GM10847 (cell line): Measurements from ENCODE around the gene SLC9A9.

Experiments
- POLR2A ChIP-seq: IDR thresholded peaks from 2 replicates; pipeline ENCODE4 v1.6.1; 2011; ENCODE audit not compliant: insufficient read length; ENCODE audit errors: extremely low read depth

SLC9A9 gene

GRCh38 chr3:143531101-143531500 lies 317.2 kb downstream of the SLC9A9 start:
- no peak for TF ChIP-seq POLR2A

DNA sequence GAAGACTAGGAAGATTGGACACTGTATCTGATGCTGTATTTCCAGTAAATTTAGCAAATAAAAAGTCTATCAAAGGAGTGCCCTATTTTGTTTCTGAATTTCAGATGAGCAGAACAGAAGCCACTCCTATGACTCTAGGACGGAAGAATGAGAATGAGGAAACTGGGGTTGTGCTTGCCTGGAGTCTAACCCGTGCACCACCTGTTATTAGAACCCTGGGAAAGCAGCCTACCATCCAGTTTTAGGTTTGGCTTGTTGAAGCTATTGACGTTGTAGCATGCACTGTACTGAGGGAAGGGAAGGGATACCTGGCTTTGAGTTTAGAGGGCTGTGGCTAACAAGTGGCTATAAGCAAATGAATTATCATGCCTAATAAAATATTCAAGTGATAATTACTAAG lies 318.5 kb downstream of the SLC9A9 start:
- no peak for TF ChIP-seq POLR2A

DNA sequence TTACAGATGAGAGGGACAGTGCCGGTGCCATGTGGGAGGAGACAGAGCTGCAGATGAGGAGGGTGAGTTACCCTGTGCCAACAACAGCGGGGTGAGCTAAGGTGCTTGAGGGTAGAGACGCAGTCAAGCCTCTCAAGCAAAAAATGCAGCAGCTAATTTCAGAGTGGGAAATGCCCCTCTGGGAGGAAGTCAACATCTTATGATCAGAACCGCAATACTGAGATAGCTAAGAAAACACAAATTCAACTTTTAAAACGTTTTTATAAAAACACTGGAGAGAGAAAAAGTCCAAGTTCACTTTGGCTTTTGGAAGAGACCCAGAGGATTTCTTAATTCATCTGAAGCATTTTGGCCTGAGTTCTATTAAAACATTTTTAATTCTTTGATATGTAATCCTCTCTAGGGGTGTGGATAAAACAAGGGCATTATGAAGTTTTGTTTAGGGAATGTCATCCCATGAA lies 319.2 kb downstream of the SLC9A9 start:
- TF ChIP-seq POLR2A, result no peak

GRCh38 chr3:143526011-143526545 lies 322.2 kb downstream of the SLC9A9 start:
- TF ChIP-seq POLR2A, result no peak

DNA sequence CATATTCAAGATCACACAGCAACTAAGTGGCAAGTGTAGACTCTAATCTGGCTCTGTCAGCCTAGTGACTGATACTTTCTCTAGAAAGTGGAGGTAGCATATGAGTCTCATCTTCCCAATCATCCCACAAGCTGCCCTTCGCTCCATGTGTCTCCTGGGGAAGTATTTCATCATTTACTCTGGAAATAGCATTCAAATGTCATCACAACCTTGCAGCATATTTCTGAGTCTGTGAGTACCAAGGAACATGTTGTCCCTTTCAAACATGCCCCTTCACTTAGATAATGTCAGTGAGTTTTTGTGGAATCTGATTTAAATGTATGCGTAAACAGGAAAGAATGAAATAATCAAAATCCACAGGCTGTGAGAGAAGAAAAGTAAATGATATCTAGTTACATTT lies 322.9 kb downstream of the SLC9A9 start:
- TF ChIP-seq POLR2A, result no peak

DNA sequence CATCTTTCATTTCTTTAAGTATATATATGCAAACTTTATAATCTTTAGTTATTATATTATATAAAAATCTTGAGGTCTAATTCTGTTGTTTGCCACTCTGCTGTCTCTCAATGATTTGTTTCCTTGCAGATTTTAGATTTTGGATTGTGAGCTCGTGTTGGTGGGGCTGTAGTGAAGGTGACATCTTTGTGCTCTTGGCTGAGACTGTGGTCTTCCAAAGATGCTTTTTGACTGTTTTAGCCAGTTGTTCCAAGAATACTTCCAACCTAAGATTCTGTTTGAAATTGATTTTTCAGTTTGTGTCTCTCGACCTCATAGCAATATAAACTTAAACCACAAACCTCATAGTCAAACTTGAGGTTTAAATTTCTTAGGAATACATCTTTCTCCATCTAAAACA lies 326.5 kb downstream of the SLC9A9 start:
- no peak for TF ChIP-seq POLR2A

GRCh38 chr3:143514874-143515273 lies 333.4 kb downstream of the SLC9A9 start:
- no peak for TF ChIP-seq POLR2A

- no peak for TF ChIP-seq POLR2A
Observed at GRCh38 chr3:143514109-143514508, 334.2 kb downstream of the SLC9A9 start.

- TF ChIP-seq POLR2A, result no peak
Observed at GRCh38 chr3:143511174-143511879, 336.9 kb downstream of the SLC9A9 start.

DNA sequence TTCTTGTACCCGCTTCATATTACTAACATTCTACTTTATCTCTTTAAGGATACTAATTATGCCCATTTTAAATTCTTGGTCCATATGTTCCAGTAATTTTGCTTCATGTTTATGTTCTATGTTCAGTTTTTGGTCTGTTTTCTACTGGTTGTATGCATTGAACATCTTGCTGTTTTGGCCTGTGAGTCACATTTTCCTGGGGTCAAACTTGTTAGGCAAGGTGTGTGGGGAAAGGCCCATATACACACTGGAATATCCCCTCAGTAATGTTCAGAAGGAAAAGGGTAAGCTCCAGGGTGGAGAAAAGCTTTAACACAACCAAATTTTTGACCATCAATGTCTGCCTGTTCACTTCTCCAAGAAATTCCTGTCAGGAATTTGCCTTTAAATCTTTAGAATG lies 337.7 kb downstream of the SLC9A9 start:
- no peak for TF ChIP-seq POLR2A

DNA sequence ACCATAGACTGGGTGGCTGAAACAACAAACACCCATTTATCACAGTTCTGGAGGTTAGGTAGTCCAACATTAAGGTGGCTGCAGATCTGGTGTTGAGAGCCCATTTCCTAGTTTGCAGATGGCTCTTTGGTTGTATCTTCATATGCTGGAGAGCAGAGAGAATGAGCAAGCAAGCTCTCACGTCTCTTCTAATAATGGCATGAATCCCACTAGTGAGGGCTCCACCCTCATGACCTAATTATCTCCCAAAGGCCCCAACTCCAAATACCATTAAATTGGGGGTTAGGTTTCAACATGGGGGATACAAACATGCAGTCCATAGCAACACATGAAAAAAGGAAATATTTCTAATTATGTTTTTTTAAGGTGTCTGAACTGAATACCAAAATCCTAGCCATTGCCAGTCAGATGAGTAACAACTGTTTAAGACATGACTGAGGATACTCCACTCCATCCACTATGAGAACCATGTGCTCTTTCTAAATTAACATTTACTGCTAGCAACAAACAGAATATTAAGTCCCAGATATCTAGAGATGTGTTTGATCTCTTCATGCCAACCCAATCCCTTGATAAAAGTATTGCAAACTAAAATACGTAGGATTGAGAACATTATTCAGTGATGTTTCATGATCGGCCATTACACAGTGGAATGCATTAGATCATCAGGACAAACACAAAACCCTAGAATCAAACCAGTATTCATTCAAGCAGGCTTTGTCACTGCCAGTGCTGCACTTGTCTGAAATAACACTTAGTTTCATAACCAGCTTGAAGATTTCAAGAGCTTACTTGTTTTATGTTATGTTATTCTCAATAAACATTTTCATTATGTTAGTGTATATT lies 340.3 kb downstream of the SLC9A9 start:
- TF ChIP-seq POLR2A, result no peak

GRCh38 chr3:143506190-143506589 lies 342.1 kb downstream of the SLC9A9 start:
- TF ChIP-seq POLR2A, result no peak

DNA sequence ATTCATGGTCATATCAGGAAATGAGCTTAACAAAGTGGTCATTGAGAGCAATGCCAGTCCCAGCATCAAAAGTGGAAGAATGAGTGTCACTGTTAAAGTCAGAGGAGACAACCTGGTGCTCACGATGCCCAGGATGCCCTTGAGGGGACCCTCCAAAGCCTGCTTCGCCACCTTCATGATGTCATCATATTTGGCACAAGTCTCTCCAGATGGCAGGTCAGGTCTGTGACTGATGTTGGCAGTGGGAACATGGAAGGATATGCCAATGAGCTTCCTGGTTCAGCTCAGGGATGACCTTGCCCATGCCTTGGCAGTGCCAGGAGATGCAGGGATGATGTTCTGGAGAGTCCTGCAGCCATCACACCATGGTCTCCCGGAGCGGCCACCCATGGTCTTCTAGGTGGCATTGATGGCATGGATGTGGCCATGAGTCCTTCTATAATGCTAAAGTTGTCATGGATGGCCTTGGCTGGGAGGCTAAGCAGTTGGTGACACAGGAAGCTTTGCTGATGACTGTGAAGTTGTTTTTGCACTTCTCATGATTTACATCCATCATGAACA lies 344.9 kb downstream of the SLC9A9 start:
- no peak for TF ChIP-seq POLR2A

DNA sequence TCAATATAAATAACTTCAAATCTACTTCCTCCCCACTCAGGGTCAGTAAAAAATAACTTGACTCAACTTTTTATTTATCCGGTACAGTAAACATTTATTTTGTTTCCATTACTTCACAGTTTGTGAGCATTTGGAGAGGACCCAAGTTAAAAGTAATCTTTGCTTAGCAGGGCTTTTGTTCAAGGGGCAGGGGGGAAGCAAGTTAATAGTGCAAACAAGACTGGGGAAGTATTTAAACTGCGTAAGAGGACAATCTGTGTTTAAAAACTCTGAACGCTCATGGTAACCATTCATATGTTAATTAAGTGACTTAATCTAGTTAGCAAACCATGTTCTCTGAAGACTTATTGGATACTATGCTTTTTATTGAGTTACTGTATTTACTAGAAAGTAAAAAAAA lies 346.2 kb downstream of the SLC9A9 start:
- no peak for TF ChIP-seq POLR2A

DNA sequence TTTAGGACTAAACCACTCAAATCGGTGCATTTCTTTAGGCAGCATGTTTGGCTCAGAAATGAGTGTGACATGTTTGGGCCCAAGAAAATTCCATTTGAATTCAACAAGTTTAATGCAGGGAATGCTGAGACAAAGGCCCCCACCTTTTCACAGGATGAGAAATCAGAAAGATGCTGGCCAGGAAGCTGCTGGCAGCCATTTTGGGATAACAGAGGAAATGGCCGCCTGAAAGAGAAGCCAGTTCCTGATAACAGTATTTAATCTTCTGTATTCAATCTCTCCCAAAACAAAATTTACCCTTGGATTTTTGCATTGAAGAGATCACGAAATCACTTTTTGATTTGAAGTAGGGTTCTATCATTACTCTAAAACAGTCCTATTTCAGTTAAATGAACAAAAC lies 350.9 kb downstream of the SLC9A9 start:
- TF ChIP-seq POLR2A, result no peak

DNA sequence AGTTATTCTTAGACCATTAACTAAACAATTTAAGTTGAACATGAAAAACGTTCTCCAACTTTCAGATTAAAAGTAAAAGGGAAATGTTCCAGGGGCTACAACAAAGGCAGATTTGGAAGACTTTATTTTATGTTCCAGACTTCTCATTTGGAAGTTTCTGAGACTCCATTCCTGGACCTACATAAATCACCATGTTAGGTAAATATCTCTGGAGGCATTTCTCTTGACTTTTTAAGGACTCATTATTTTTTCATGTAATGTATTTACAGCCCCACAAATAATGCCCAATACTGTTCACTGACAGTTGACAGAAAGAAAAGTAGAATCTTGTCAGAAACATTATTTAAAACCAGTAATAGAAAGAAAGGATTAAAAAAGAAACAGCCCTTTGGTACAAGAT lies 352.1 kb downstream of the SLC9A9 start:
- no peak for TF ChIP-seq POLR2A
